Jurkat, Clone E6-1 (cell line): ENCODE measurements around the gene SNAP47.

ENCODE experiments used
- DNase-seq: peaks from one replicate; pipeline ENCODE4 v3.0.0-alpha.2; 2011; ENCODE audit warnings: low read depth, low spot score
- H3K4me3 ChIP-seq: 2 replicates; pipeline ENCODE4 v1.5.1; 2011; ENCODE audit warnings: mild to moderate bottlenecking, low read length, control low read depth, moderate library complexity

SNAP47 gene

DNA sequence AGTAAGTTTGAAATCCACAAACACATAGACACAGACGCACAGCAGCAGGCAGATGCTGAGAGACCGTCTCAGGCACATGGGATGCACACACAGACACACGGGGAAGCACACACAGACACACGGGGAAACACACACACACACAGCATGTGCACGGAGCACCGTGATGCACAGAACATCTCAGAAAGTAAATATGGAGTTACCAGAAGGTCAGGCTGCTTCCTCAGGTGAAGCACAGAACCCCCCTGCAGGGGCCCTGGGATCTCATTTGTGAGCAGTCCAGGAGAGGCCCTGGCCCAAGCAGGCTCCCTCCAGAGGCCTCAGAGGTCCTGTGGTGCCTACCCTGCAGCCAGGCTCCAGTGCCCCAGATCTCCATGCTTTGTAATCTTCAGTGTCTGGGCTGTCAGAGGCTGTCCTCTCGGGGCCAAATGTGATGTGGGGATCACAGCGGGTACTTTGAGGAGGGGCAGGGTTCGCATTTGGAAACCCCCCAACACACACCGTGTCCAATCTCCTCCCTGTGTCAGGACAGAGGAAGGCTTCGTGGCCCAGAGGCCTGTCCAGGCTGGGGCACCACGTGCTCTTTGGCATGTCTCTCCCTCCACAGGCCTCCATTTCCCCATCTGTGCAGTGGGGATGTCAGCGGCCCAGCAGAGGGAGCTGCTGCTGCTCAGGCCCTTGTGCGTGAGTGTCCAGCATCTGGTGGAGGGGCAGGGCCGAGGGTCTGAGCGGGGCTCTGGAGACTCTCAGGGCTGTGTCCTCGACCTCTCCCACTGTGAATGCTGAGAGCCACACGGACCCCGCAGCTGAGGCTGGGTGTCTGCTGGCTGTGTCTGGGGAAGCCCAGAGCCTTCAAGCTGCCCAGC, 57.2 kb downstream of the SNAP47 start:
- DNase-seq: no peak
- H3K4me3 ChIP-seq: no peak overlapping the region

DNA sequence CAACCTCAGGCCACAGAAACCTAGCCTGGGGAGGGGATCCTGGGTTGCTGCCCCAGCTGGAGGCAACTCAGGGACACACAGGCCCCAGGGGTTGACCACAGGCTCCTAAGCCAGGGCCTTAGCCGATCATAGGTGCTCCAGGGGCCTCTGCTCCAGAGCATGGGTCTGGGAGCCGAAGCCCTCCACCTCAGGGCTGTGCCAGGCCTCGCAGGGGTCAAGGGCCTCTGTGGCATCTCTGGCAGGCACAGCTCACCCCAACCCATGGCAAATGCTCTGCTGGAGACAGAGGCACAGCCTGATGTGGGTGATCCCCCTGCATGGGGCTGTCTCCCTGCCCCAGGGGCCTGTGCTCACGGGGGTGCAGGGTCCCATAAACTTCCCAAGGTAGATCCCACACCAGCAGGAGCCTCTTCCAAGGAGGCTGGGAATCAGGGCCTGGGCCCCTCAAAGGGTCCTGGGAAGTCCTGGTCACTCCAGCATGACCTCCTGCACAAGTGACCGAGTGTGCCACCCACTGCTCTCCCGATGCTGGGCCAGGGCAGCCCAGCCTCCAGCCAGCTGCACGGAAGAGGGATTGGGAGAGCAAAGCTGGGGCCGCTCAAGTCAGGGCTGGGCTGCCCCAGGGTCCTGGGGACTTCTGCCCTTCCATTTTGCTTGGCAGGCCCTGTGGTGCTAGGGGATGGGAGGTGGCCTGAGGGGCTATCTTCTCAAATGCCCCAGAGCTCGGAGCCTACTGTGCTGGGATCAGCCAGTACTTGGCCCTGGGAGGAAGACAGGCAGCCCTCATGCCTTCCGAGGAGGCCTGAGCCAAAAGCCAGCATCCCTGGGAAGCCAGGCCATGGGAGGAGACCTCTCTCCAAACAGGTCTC, 58.1 kb downstream of the SNAP47 start:
- DNase-seq: no peak
- H3K4me3 ChIP-seq: no peak overlapping the region

DNA sequence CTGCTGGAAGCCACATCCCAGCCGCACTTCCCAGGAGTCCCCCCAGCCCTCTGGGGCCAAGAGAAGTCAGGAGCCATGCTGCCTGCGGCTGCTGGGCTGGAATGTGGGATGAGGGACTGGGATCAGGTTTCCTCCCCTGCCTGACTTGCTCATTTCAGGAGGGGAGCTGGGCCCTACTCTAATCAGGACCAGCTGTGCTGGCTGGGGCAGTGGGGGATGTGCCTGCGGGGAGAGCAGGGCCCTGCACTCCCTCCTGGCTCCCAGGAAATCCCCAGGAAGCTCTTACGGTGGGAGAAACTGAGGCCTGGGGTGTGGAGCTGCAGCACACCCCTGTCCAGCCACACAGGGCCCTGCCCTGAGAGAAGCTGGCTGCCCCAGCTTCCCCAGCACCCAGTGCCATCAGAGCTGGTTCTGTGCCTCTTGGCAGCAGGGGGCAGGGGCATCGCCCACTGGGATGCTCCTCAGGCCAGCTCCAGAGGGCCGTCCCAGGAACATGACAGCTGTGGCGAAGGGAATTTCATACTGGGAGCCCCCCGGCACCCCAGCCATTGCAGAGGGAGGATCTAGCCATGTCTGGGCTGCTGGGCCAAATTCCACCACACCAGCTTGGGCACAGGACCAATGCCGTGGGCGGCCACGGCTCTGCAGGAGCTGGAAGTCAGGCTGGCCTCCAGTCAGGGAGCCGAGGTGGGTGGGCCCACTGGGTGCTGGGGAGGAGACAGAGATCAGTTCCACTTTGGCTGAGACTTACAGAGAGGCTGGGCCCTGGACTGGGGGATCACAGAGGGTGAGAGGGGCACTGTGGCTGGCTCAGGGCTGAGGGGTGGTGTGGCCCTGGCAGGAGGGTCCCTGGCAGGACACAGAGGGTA, 58.9 kb downstream of the SNAP47 start:
- H3K4me3 ChIP-seq: no peak overlapping the region
- no peak for DNase-seq

DNA sequence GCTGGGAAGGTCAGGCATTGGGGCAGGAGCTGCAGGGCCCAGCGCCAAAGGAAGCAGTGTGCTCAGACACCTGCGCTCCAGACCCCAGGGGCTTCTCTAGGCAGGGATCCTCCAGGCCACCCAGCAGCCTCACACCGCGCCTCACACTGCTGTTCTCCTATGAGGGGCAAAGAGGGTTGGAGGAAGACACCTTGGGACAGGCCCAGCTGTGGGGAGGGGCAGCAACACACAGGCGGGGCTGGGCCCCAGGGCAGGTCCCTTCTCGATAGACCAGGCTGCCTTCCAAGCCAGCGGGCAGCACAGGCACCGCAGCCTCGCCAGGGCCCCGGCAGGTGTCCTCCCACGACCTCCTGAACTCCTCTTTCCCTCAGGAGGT, 59.6 kb downstream of the SNAP47 start:
- DNase-seq: no peak
- no peak overlapping the region for H3K4me3 ChIP-seq

DNA sequence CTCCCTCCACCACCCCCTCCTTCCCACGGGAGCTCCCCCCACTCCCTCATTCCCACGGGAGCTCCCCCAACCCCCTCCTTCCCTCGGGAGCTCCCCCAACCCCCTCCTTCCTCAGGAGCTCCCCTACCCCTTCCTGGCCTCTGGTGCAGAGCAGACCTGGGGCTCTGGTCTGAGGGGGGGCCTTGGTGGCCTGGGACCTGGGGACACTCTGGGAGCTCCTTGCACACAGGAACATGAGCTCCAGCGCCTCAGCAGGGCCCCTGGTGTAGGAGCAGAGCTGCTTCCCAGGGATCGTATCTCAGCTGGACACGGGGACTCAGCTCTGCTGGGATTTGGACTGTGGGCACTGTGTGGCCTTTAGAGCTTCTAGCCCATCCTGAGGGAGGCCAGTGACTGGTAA, 60.5 kb downstream of the SNAP47 start:
- no peak overlapping the region for H3K4me3 ChIP-seq

DNA sequence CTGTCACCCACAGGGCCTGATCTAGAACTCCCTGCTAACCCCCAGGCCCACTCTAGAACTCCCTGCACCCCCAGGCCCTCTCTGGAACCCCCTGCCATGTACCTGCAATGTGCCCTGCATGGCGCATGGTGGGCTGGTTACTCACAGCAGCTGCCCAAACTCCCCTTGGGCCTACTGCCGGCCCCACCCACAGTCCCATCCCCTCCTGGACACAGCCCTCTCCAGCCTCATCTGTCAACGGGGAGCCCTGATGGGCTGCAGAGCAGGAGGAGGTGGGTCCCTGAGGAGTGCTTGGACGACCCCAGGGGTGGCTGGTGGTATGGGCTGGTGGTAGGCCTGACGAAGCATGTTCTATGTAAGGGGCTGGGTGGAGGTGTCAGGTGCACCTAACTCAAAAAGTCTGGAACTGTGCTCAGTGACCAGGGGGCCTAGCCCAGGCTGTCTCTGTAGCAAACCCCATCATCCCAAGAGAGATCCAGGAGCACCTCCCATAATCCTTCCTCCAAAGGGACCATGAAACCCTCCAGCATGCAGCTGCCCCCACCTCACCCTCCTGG, 61.2 kb downstream of the SNAP47 start:
- H3K4me3 ChIP-seq: no peak overlapping the region
- DNase-seq: no peak

More for the DNA sequence above, 60.5 kb downstream of the SNAP47 start:
- DNase-seq: no peak

DNA sequence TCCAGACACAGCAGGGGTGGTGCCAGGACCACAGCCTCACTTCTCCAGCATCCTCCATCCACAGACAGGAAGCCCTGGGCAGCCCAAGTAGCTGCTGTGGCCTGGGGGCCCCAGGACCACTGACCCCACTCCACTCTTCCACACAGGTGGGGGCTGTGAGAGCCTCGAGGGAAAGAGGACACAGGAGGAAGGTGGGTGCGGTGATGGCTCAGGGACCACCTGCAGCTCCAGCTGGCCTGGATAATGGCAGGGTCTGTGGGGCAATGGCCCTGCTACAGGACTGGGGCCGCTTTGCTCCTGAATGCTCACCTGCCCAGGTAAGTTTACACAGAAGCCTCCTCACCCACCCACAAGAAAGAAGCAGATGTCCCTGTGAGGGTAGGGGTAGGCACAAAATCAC, 61.9 kb downstream of the SNAP47 start:
- no peak for DNase-seq
- H3K4me3 ChIP-seq: no peak overlapping the region

DNA sequence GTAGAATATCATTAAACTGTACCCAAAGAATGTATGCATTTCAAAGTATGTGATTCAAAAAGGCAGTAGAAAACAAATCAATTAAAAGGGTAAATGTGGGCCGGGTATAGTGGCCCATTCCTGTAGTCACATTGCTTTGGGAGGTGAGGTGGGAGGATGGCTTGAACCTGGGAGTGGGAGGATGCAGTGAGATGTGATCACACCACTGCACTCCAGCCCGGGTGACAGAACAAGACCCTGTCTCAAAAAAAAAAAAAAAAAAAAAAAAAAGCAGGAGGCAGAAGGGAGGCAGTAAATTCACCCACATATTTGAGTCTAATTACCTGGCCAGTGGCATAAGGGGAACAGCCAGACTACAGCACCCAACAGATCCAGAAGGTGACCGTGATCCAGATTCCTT, 62.4 kb downstream of the SNAP47 start:
- H3K4me3 ChIP-seq: no peak overlapping the region
- DNase-seq: no peak

DNA sequence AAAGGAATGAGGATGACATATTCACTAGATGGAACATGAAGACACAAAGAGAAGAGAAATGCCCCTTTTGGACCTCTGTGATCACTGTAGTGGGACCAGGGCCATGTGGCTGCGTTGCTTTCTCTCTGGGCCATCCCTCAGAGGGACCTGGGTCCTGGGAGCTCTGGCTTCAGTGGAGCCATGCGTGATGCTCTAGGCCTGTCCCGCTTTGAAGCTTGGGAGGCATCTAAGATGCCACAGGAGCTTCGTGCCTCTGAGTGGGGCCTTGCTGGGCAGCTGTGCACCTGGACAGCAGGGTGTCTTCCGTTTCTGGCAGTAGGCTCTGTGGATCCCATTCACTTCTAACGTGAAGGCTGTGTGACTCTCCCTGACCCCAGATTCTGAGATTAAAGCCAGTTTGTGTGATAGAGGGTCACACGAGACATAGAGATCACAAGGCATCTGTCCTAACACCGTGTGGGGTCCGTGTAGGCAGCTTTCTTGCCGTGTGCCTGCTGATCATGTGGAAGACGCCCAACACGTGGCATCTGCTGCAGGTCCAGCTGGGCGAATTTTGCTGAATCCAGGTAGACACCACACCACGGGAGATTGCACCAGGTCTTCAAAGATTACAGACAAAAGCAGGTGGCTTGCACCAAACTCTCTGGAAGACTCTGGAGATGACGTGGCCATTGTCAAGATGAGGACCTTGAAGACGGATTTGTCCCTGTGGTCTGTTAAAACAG, 63.0 kb downstream of the SNAP47 start:
- no peak for DNase-seq
- no peak overlapping the region for H3K4me3 ChIP-seq

DNA sequence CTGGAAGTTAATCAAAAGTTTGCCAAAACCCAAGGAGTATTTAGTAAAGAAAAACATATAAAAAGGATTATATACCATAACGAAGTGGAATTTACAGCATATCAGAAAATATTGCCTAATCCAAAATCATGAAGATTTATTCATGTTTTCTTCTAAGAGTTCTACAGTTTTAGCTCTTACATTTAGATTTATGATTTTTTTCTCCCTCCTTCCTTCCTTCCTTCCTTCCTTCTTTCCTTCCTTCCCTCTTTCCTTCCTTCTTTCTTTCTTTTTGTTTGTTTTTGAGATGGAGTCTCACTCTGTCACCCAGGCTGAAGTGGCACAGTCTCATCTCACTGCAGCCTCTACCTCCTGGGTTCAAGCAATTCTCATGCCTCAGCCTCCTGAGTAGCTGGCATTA, 64.5 kb downstream of the SNAP47 start:
- DNase-seq: no peak

DNA sequence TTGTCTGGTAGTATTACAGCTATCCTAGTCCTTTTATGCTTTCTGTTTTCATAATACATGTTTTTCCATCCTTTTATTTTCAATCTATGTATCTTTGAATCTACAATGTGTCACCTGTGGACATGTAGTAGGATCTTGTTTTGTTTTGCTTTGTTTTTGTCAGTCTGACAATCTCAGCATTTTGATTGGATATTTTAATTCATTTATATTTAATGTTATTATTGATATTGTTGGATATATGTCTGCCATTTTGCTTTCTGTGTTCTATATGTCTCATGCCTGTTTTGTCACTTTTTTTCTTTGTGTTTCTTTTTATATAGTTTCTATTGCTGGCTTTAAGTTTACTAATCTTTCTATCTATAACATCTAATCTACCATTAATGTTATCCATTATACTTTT, 68.7 kb downstream of the SNAP47 start:
- no peak overlapping the region for H3K4me3 ChIP-seq
- no peak for DNase-seq

More for the DNA sequence above, 64.5 kb downstream of the SNAP47 start:
- H3K4me3 ChIP-seq: no peak overlapping the region

DNA sequence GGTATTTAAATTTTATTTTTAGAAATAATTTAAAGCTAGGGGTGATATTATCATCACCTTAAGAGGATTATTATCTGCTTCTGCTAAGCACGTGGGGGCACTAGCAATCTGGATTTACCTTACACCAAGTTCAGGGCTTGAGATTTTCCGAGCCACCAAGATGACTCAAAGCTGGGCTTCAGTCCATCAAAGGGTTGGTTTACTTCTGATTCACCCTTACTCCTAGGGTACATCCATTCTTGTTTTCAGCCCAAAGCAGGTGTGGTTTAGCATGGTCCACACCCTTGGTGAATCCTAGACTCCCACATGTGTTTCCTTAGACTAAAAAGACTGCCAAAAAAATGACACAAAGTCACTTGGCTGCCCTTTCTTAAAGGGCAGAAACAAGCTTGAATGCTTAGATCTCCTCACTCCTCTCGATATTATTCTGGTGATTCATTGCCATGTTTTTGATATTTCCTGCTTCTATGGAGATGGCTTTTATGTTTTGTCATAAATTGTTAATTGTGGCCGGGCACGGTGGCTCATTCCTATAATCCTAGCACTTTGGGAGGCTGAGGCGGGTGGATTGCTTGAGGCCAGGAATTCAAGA, 70.5 kb downstream of the SNAP47 start:
- DNase-seq: no peak
- no peak overlapping the region for H3K4me3 ChIP-seq

DNA sequence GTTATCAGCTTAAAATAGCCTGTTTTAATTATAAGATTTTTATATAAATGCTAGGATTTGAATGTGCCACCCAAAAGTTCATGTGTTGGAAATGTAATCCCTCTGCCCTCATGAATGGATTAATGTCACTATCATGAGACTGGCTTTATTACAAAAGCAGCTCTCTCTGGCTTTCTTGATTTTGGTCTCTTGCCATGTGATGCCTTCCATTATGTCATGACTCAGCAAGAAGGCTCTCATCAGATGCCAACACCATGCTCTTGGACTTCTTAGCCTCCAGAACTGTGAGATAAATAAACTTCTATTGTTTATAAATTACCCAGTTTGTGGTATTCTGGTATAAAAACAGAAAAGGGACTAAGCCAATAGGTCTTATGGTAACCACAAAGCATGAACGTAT, 73.3 kb downstream of the SNAP47 start:
- no peak overlapping the region for H3K4me3 ChIP-seq
- no peak for DNase-seq

DNA sequence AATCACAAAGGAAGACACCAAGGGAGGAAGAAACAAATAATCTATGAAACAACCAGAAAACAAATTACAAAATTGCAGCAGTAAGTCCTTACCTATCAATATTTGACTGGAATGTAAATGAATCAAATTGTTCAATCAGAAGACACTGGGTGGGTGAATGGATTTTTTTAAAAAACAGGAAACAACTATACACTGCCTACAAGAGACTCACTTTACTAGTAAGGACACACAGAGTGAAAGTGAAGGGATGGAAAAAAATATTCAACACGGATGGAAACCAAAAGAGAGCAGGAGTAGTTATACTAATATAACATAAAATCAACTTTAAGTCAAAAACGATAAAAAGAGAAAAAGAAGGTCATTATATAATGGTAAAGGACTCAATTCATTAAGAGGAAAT, 73.8 kb downstream of the SNAP47 start:
- no peak for DNase-seq
- no peak overlapping the region for H3K4me3 ChIP-seq

DNA sequence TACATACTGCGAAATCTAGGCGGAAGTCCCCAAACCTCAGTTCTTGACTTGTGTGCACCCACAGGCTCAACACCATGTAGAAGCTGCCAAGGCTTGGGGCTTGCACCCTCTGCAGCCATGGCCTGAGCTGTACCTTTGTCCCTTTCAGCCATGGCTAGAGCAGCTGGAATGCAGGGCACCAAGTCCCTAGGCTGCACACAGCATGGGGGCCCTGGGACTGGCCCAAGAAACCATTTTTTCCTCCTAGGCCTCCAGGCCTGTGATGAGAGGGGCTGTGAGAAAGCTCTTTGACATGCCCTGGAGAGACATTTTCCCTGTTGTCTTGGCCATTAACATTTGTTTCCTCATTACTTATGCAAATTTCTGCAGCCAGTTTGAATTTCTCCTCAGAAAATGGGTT, 78.7 kb downstream of the SNAP47 start:
- H3K4me3 ChIP-seq: no peak overlapping the region
- DNase-seq: no peak

DNA sequence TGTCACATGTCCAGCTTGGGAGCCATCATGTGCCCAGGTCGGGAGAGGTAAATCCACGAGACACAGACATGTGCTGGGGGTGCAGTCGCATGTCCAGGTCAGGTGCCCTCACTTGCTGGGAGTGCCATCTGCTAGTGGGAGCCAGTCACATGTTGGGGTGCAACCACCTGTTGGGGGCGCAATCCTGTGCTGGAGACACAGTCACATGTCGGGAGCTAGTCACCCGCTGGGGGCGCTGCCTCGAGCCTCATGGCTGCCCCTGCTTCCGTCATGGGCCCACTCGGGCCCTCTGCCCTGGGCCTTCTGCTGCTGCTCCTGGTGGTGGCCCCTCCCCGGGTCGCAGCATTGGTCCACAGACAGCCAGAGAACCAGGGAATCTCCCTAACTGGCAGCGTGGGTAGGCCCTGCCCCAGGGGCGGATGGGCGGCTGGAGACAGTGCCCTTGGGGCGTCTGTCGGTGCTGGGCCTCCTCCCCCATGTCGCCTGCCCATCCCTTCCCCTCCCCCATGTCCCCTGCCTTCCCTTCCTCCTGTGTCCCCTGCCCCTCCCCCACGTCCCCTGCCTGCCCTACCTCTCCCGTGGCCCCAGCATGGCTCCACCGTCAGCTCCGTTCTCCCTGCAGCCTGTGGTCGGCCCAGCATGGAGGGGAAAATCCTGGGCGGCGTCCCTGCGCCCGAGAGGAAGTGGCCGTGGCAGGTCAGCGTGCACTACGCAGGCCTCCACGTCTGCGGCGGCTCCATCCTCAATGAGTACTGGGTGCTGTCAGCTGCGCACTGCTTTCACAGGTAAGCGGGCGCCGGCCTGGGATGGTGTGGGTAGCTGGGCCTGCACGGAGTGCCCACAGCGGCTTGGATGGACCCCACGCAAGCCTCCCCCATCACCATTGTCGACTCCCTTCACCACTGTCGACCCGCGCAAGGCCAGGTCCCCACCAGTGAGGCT, 80.5 kb downstream of the SNAP47 start, which contains the start of gene PRSS38:
Gene PRSS38 (plus strand): TSS at position 208 of the 942 bp plus-strand sequence. CDS start 42 bp downstream, at position 250.
- H3K4me3 ChIP-seq: no peak within 1 kb of the TSS
- DNase-seq: no peak
